ENCODE measurements around the gene PCED1A.
"Not testable (repeated sequence)": the region's sequence is repeated elsewhere in the genome, so short reads cannot be mapped to it uniquely, and the experiment has no call there.

PCED1A gene

DNA sequence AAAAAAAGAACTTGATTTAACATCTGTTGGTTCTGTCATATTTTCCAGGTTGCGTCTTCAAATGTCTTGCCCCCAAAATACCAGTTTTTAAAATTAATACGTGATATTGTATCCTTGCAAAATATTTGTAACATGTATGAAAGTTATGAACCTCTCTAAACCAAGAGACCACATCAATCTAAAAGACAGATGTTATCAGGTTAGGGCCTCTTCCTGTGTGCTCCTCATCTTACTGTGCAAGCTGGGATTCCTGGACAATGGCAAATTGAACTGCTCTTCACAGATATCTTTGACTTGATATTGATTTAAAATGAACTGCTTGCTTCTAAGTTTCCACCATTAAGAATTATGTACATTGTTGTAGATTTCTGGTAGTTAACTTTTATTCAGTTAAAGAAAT is 14.7 kb downstream of the PCED1A start:
- no peak for DNase-seq

DNA sequence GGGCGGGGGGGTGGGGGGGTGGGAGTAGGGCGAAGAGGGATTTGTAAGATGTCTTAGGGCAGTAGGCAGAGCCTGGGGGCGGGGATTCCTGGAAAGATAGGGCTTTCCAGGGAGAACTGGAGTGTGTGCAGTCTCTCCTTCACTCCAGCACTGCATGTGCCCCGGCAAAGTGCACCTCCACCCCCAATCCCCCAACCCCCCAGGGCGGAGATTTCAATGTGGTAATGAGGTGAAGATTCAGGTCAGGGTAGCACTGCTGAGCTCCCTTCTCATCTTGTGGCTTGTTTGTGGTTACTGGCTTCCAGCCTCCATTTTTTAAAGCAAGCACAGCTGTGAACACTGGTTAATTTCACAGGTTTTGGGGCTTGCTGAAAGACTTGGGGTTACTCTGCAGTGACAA is 18.4 kb downstream of the PCED1A start:
- no peak for DNase-seq

DNA sequence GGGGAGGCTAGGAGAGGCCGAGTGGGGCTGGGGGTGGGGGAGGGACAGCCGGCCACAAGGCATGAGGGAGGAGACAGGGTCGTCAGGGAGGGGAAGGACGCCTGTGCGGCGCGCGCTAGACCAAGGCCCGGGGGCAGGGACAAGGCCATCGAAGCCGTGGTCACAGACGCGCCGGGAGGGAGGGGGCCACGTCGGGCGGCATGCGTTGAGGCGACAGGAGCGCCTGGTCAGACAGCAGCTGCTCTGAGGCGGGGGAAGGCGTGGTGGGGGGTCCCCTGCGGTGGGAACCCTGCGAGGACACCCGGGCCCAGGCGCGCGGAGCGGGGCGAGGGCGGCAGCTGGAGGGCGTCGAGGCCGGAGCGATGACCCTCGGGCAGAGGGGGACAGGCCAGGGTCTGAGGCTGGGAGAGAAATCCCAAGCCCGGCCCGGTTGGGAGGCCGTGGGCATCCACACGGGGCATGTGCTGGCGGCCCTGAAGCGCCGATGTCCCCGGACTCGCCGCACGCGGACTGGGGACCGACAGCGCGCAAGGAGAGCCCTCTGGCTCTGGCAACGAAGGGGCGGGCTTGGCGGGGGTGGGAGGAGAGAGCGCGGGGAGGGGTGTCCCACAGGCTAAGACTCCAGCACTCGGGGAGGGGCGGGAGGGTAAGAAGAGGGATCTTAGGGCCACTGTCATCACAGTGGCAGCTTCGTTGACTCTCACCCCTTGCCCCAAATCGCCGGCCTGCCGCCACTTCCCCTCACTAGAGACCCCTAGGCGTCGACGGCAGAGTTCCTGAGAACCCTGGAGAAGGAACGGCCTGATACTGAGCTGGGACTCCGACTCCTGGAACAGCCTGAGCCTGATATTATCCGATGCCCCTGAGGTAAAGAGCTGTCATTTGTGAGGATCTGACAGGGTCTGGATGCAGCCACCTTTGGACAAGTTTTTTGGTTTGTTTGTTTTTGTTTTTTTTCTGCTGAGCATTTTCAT is 19.3 kb downstream of the PCED1A start:
- DNase-seq, result no peak

DNA sequence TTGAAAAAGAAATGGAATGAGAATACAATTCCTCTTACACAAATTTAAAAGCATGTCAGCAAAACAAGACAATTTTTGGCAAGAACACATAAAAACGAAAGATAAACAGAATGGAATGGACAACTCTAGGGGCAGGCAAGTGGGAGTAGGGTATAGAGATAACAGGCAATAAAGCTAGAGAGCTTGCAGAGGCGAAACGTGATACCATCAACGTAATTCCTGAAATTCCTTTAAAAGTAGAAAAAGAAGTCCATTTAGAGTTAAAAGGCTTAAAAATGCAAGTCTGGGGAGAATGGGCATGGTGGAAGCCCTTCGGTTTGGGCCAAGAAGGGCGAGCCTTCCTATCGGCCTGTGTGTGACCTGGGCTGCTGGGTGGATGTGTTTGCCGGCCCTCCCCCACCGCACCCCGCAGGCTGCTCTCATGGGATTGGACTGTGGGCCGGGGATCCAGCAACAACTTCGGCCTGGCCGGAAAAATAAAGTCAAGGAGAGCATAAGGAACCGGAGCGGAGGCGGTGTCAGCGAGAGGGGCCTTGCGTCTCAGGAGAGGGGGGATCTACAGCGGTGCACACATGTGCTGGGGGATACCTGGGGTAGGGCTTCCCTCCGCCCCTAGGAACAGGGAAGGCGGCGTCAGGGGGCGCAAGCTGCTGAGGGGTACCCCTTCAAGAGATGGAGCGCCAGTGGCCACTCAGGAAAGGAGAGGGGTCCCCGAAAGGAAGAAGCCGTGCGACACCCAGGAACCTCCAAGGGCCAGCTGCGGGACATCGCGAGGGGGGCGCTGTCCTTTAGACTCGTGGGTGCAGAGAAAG is 20.2 kb downstream of the PCED1A start:
- no peak for DNase-seq

DNA sequence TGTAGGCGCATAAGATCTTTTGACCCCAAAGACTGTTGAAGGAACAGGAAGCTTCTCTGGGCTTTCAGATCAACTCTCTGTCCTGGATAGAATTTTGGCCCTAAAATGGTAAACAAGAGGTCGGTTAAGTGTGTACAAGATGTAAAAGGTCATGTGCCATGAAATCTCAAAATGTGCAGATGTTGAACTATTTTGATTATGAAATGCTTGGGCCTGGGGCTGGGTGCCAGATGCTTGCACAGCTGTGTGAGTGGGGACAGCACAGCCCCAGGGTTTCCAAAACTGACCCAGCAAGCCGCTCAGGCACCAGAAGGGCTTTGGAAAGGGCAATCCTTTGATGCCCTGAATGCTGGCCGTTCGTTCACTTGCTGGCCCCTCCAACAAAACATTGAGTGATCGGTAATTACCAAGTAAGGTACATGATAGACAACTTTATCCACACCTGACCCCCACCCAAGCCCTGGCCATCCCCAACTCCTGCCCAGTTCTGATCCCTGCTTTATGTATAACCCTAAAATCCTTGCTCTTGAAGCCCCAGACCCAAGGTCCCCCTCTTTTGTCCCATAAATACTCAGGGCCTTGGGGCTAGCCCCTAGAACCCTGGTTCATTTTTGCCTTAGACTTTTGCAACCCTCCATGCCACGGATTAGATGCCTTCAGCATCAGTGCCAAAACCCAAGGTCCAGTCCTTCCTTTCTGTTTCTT is 22.4 kb downstream of the PCED1A start:
- DNase-seq, result no peak

DNA sequence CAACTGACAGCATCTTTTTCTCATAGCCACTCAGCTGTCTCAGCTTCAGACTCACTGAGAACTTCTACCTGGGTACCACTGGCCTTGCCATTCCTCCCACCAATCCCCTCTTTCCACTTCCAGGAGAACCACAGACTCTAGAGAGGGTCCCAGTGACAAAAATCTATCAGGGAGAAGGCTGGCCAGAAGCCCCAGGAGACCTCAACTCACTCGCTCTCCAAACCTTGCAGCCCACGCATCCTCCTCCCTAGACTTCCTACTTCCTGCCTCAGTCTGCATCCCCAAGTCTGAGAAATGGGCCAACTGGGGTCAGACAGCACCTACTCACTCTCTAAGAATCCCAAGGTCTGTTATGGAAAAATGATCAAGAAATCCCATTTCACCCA is 23.1 kb downstream of the PCED1A start:
- DNase-seq, result no peak

DNA sequence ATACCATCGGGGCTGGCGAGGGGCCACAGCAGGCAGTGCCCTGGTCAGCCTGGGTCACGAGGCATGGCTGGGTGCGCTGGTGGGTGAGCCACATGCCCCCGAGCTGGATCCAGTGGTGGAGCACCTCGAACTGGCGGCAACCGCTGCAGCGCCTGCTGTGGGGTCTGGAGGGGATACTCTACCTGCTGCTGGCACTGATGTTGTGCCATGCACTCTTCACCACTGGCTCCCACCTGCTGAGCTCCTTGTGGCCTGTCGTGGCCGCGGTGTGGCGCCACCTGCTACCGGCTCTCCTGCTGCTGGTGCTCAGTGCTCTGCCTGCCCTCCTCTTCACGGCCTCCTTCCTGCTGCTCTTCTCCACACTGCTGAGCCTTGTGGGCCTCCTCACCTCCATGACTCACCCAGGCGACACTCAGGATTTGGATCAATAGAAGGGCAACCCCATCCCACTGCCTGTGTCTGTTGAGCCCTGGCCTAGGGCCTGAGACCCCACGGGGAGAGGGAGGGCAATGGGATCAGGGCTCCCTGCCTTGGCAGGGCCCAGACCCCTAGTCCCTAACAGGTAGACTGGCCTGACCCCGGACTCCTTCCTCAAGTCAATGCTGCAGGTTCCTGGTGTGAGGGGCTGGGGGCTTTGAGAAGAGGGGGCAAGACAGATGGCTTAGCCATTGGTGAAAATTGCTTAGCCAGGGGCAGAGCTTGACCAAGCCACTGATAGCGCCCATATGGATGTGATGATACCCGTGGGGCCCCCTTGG is 23.7 kb downstream of the PCED1A start:
- DNase-seq, result no peak

DNA sequence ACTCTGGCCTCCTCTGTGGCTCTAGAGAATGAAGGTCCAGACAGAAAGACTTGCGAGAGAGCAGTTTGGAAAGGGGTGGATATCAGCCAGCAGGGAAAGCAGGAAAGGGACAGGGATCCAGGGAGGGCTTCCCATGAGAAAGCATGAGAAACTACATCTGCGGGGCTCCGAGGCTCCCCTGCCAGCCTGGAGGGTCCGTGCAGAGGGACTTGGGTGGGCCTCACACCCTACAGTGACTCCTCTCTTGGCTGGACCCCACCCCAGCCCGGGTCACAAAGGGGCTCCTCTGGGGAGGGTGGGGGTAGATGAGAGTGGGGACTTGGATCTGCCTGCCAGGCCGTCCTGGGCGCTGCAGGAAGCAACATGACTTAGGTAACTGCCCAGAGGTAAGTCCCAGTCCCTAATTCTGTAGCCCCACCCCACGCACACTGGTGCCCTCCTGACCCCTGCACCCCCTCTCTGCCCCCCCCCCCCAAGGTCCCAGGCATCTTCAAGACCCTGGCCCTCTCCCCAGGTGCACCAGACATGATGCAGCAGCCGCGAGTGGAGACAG is 24.3 kb downstream of the PCED1A start, which contains the start of gene TMEM239:
Gene TMEM239, plus strand, starts transcription at position 335 of the 553 bp plus-strand sequence. Its CDS starts 191 bp downstream, at position 526.
- DNase-seq, result no peak

DNA sequence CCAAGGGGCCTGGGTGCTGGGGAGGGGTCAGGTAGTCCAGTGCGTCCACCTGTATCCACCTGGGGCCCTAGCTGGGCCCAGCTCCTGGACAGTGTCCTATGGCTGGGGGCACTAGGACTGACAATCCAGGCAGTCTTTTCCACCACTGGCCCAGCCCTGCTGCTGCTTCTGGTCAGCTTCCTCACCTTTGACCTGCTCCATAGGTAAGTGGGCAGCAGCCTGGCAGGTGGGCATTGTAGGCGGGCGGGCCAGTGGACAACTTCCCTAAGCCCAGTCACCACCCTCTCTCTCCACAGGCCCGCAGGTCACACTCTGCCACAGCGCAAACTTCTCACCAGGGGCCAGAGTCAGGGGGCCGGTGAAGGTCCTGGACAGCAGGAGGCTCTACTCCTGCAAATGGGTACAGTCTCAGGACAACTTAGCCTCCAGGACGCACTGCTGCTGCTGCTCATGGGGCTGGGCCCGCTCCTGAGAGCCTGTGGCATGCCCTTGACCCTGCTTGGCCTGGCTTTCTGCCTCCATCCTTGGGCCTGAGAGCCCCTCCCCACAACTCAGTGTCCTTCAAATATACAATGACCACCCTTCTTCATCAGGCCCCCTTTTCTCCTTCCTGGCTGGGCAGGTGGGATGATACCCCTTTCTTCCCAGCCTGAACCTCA is 25.1 kb downstream of the PCED1A start:
- DNase-seq, result no peak

DNA sequence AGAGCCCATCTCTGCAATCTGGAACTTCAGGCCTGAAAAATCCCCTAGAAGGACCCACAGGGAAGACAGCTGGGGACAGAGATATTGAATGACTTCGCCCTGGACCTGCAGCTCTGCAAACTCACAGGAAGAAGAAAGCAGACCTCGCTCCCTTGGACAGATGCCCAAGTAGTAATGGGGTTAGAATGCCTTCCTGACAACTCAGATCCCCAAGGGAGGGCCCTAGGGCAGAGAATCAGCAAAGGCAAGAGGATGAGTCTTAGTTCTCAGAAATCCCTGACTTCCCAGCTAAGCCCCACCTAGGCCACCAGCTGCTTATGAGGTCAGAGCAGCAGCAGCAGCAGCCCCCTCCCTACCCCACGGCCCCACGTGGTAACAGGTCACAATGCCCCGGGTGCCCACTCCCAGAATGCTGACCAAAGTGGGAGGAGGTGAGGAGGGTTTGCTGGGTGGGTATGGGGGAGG is 25.8 kb downstream of the PCED1A start, which contains the start of gene C20orf141:
Gene C20orf141, plus strand, starts transcription at position 401 of the 465 bp plus-strand sequence. CDS start 198 bp downstream, outside the sequence.
- DNase-seq, result no peak

DNA sequence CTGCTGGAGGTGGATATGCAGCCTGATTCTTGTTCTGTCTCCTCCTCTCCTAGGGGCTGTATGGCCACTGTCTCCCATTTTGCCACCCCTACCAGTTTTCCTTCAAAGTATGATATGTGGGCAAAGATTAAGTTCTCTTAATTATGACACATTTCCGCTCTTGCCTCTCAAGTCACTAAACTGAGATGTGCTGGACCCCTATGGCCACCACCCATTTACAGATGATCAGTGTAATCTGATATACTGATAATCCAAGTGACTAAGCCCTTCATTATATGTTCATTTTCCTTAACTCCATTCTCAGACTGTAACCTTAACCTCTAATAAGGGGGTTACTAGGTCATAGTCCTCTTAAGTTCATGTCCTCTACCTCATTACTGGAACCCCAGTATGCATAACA is 26.4 kb downstream of the PCED1A start:
- DNase-seq, result no peak

DNA sequence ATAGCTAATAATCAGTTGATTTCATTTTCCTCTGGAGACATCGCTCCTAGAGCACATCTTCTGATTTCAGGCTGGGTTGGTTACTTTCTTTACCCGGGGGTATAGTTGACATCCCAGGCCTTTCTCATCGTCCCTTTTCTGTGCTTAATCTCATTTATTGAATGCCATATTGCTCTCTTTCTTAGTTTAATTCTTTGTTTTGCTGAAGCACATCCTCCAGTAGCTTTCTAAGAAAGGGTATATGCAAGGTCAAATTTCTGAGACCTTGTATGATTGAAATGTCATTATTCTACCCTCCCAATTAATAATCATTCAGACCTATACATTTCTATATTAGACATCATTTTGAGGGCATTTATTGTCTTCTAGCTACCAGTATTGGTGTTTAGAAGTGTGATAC is 28.3 kb downstream of the PCED1A start:
- no peak for DNase-seq

DNA sequence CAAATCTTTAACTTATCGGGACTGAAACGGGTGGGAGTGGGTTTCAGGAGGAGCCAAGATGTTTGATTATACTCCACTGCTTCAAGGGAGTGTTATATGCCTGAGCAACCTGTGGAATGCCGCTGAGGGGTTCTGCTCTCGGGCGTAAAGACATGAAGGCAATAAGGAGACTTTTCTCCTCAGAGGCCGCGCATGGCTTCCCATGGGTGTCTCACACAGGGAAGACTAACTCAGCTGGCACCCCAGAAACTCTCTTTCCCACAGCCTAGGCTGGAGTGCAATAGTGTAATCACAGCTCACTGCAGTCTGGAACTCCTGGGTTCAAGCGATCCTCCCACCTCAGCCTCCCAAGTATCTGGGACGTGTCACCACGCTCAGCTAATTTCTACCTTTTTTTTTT is 30.8 kb downstream of the PCED1A start:
- DNase-seq, result no peak

DNA sequence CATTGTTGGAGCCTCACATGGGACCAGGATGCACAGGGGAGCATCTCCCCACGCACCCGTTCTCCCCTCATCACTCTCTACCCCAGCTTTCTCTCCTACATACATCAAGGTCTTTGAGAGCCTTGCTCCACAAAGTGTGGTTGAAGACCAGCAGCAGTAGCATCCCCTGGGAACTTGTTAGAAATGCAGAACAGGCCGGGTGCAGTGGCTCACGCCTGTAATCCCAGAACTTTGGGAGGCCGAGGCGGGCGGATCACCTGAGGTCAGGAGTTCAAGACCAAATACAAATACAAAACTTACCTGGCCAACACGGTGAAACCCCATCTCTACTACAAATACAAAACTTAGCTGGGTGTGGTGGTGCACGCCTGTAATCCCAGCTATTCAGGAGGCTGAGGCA is 32.5 kb downstream of the PCED1A start:
- DNase-seq, result not testable (repeated sequence)

DNA sequence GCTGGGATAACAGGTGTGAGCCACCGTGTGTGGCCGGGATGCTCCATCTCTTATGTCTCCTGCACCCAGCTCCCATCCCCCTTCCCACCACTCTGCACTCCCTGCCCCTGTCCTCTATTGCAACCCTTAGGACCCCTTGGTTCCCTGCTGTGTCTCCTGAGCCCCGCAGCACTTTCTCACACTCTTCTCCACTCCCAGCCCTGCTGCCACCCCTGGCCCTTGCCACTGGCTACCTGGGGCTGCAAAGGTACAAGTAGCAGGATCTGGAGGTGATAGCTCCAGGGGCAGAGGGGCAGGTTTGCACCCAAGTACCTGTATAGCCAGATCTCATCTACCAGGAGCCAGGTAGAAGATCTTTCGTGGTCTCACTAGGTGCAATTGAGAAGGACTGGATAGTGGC is 33.4 kb downstream of the PCED1A start:
- DNase-seq, result no peak

DNA sequence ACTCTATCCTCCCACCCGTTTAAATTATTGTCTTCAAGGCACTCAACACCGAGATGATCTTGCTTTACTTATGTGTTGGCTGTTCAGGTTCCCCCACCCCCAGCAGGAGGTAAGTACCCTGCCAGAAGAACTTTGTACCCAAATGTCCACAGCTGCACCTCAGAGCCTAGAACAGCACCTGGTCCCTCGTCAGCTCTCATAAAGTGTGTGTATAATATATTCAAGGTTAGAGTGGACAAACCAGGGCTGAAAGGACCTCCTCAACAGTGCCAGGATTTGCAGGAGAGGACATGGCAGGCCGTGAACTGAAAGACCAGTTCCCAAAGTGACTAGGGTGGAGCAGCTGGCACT is 34.1 kb downstream of the PCED1A start:
- DNase-seq, result no peak

DNA sequence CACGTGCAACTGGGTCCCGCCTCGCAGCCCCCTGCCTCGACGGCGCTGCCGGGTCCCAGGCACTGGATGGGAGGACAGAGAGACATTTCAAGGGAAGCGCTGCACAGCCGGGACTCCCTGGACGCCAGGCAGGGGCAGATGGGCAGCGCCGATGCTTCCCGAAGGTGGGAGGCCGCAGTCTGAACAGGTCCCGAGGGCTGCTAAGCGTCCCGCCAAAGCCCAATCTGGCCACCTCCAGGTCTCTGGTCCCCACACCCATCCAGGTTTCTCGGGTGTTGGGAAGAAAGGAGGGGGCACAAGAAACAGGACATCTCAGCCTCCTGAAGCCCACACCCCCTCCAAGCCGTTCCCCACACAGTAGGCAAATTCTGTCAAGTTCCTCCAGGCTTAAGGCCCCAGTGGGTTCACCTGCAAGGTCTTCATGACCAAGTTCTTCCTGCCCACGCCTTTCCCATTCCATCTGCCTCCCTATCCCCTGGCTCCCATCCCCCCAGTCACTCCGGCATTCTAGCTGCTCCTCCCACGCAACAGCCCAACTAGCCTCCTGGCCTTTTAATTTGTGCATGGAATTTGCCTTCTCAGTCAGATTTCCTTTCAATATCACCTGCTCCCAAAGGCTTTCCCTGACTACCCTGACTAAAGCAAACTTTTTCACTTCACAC is 34.6 kb downstream of the PCED1A start:
- no peak for DNase-seq

DNA sequence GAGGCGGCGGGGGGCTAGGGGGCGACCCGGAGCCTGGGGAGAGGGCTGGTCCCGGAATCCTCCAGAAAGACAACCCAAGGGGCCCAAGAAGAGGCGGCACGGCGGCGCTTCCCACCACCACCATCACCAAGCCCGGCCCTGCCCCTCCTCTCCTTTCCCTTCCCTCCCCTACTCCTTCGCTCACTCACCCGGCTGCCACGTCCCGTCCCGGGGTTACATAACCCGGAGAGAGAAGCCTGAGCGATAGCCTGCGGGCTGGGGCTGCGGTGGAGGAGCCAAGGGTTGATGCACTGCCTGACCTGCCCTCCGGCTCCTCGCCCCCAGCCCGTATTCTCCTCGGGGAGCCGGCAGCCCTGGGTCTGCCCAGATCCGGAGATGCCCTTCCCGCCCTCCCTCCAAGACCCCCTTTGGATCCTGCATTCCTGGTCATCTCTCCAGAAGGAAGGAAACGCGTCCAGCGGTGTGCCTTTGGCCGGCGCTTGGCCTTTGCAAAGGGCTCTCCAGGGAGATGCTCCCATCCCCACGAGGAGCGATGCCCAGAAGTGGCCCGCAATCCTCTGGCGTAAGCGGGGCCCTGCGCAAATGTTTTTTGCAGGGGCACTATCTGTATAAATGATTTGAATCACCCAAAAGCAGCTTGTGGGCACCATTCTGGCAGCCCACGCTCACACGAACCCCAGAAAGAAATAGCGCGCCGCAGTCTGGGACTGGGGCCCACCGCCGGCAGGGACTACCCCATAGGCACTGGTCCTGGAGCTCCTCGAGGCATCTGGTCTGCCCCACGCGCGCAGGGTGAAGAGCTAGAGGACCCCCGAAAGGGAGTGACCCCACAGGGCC is 35.4 kb downstream of the PCED1A start:
- DNase-seq, result no peak

DNA sequence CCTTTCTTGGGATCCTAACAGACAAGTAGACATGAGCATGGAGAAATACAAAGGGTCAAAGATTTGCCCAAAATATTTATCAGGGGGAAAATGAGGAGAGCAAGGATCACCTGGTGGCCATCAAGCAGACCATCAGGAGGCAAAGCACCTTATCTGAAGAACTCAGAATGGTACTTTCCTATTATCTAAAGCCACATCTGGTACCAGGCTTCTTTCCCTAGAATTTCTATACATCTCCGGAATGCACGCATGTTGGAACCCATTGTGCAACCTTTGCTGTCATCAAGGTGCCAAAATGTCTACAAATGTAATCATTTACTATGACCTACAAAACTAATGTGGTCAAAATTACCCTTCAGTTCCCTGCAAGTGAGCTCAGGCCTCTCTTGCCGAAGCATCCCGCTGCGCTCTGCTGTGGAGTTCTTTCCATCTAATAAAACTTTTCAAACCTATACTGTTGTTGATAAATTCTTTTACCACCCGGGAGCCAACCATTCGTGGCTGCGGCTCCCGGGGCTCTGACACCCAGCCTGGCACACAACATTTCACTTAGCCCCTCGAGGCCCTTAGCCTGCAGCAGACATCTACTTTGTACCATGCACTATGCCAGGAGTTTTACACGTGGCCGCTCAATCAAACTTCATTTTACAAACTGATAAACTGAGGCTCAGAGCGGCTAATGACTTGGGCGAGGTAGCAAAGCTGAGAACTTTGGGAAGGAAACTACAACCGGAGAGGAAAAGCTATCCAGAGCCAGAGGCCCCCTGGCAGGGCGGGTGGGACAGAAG is 36.2 kb downstream of the PCED1A start:
- no peak for DNase-seq
